HG02763 (cell line): ENCODE data around the gene CACHD1.

Experiments used
- ATAC-seq: cut with Tn5 transposase; IDR thresholded peaks from one replicate; pipeline ENCODE4 v1.9.1; 2021; ENCODE audit warnings: mild to moderate bottlenecking, moderate library complexity; ENCODE audit not compliant: unreplicated experiment

CACHD1 gene

GRCh38 chr1:64650411-64650810, 180.5 kb downstream of the CACHD1 start:
- ATAC-seq = no peak

- ATAC-seq = no peak
Observed at GRCh38 chr1:64651841-64652240, 181.9 kb downstream of the CACHD1 start.

- ATAC-seq = no peak
Observed at GRCh38 chr1:64653466-64653865, 183.5 kb downstream of the CACHD1 start.

- no peak for ATAC-seq
Observed at GRCh38 chr1:64654519-64655341, 184.8 kb downstream of the CACHD1 start.

- no peak for ATAC-seq
Observed at GRCh38 chr1:64655861-64656260, 185.9 kb downstream of the CACHD1 start.

GRCh38 chr1:64659478-64660138, 189.7 kb downstream of the CACHD1 start:
- no peak for ATAC-seq

- no peak for ATAC-seq
Observed at GRCh38 chr1:64663668-64664067, 193.7 kb downstream of the CACHD1 start.

- ATAC-seq = no peak
Observed at GRCh38 chr1:64664299-64664698, 194.4 kb downstream of the CACHD1 start.

- ATAC-seq = no peak
Observed at GRCh38 chr1:64669098-64669675, 199.3 kb downstream of the CACHD1 start.

- no peak for ATAC-seq
Observed at GRCh38 chr1:64675718-64676345, 205.9 kb downstream of the CACHD1 start.

- ATAC-seq = no peak
Observed at GRCh38 chr1:64676386-64676785, 206.5 kb downstream of the CACHD1 start.

GRCh38 chr1:64677532-64677931, 207.6 kb downstream of the CACHD1 start:
- ATAC-seq = no peak

- no peak for ATAC-seq
Observed at GRCh38 chr1:64678366-64678765, 208.4 kb downstream of the CACHD1 start.

- no peak for ATAC-seq
Observed at GRCh38 chr1:64679177-64679576, 209.2 kb downstream of the CACHD1 start.

- no peak for ATAC-seq
Observed at GRCh38 chr1:64680599-64680998, 210.7 kb downstream of the CACHD1 start.

GRCh38 chr1:64681043-64681442, 211.1 kb downstream of the CACHD1 start:
- ATAC-seq = no peak

- ATAC-seq = no peak
Observed at GRCh38 chr1:64683419-64683818, 213.5 kb downstream of the CACHD1 start.

- no peak for ATAC-seq
Observed at GRCh38 chr1:64685217-64685616, 215.3 kb downstream of the CACHD1 start.

- ATAC-seq = no peak
Observed at GRCh38 chr1:64685765-64686341, 215.9 kb downstream of the CACHD1 start.

GRCh38 chr1:64686828-64687724, 217.1 kb downstream of the CACHD1 start:
- no peak for ATAC-seq
